UCSD-AML1 (cell line): ENCODE data around the gene WEE1.

ENCODE experiments used
- DNase-seq: peaks from one replicate; lab custom pipeline; 2025; ENCODE audit not compliant: unreplicated experiment; lab: John Stamatoyannopoulos, UW

Gene WEE1

DNA sequence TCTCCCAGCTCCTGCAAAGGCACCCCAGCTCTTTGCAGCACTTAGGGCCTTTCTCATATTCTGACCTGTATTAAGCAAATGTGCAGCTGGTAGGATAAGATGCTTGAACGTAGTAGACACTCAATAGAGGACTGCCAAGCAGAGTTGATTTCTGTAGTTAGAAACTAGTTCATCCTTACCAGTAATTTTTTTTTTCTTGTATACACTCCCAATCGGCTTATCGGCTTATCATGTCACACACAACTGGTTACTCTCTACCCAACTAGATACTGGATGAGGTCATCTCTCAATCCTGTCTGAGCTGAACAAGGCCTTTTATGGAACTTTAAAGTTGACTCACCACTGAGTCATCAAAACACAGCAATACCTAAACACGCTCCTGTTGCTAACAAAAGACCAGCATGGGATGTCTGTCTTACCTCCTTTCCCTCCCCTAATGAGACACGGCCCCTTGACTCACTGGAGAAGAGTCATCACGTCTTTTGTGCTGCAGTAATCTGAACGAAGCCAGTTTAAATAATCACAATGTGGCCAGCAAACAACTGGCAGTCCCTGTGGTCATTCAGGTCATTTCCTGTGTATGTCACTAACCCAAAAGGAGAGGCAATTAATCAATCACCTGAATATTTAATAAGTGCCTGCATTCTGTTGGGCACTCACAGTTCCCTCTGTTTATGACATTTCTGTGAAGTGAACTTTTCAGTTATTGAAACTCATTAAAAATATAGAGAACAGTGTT, 7.5 kb upstream of the WEE1 start:
- no peak for DNase-seq

DNA sequence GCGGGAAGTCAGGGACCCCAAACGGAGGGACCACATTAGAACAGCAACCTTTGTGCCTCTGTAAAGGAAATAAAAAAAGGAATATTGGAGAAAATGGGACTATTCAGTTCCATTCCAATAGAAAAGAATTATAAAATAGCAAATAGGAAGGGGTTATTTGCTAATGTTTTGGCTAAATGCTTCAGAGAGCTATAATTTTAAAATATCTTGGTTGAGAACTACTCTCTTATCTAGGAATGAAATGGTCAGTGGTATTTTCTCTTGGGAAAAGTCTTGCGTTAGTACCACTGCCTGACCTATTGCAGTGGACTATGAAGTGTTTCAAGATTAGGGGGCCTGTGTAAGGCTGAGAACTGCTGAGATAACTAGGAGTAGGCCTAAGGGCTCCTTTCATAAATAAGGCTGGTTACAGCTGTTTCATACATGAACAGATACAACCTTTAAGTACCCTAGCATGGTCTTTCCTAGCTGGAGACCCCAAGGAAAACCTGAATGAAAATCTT, 6.9 kb upstream of the WEE1 start:
- no peak for DNase-seq

DNA sequence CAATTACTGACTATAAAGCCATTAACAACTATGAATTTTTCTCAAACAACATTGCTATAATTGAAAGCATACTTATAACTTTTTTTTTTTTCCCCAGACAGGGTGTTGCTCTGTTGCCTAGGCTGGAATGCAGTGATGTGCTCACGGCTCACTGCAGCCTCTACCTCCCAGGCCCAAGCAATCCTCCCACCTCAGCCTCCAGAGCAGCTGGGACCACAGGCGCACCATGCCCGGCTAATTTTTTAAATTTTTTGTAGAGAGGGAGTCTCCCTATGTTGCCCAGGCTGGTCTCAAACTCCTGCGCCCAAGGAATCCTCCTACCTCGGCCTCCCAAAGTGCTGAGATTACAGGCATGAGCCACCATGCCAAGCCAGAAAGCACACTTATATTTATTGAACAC, 6.1 kb upstream of the WEE1 start:
- no peak for DNase-seq

DNA sequence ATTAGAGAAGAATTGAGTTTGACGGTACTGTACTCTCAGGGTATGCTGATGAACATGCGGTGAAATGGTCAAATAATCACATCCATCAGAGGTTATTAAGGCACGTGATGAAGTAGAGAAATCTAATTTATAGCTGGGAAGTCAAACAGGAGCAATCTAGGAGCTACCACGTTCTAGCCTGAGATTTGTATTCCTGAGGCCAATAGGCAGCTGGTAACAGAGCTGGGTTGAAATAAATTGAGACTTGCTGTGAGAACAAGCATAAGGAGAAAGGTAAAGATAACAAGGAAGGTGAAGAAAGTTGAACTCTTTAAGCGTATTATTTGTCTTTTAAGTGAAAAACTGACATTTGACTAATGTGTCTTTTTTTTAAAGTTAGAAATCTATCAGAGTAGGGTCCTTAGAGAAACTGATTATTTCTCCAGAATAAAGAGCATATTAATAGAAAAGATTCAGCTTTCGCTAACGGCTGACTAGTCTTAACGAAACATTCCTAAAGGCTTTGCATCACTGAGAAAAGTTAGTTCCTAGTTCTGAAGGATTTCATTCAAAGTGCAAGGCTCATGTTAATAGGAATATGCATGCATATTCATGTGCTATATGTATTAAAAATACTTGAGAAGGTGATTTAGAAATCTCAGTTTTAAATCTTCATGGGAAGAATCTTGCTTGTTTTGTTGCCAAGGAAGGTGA, 5.2 kb upstream of the WEE1 start:
- DNase-seq = no peak

DNA sequence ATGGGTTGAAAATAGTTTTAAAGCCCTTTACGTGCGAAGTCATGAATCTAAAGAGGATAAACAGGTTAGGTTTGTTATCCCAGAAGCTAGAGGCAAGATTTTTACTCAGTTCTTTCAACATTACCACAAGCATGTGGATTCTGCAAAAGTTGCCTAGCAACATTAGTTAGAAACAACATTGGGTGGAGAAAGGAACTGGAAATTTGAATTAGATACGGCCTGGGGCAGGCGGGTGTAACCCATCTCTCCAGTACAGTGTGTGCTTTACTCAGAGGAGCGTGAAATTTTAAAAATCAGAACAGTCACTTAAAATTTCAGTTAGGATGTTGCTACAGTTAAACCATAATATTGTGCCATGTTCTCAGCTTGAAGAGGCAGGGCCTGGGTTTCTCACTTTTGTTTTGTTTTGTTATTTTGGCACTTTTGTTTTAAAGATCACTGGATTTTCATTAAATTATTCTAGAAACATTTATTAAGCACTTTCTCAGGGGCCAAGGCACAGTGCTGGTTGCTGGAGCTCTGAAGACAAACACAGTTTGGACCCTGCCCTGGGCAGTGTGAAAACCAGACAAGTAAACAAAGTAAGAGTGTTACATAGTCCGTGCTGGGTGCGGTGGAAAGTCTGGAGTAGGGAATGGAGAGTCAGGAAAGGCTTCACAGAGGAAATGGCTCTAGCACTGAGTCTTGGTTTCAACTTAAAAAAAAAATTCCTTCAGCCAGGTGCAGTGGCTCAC, 4.4 kb upstream of the WEE1 start:
- DNase-seq = no peak

DNA sequence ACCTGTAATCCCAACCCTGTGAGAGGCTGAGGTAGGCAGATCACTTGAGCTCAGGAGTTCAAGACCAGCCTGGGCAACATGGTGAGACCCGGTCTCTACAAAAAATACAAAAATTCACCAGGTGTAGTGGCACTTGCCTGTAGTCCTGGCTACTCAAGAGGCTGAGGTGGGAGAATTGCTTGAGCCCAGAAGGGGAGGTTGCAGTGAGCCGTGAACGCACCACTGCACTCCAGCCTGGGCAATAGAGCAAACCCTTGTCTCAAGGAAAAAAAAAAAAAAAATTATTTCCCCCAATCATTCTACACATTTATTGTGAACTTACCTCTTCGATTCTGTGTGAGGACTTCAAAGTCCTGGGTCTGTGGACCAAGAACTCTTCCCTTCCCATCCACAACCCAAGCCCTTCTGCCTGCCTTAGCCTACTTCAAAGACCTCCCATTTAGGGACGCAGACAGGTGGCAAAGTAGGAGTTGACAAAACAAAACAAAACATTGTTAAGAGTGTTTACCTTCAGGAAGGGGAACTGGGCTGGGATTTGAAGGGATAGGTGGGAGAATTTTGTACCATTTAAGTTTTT, 3.8 kb upstream of the WEE1 start:
- DNase-seq = no peak

DNA sequence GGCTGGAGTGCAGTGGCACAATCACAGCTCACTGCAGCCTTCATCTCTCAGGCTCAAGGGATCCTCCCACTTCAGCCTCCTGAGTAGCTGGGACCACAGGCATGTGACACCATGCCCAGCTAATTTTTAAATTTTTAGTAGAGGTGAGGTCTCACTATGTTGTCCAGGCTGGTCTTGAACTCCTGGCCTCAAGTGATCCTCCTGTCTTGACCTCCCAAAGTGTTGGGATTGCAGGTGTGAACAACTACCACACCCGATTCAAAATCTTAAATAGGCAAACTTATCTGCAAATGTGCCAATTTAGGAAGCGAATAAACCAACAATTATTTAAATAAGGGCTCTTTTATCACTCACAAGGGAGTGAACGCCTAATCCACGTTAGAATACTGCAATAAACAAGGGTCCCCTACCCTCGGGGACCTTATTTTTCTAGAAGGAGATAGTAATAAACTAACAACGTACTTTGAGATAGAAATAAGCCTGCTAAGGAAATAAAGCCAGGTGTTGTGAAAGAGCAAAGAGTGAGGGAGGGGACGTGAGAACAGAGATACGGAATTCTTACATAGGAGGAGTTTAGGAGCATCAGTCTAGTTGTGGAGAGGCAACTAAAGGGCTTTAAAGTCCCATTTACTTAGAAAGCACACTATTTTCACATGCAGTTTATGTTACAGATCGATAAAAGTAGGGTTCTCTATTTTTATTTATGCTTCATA, 3.0 kb upstream of the WEE1 start:
- no peak for DNase-seq

DNA sequence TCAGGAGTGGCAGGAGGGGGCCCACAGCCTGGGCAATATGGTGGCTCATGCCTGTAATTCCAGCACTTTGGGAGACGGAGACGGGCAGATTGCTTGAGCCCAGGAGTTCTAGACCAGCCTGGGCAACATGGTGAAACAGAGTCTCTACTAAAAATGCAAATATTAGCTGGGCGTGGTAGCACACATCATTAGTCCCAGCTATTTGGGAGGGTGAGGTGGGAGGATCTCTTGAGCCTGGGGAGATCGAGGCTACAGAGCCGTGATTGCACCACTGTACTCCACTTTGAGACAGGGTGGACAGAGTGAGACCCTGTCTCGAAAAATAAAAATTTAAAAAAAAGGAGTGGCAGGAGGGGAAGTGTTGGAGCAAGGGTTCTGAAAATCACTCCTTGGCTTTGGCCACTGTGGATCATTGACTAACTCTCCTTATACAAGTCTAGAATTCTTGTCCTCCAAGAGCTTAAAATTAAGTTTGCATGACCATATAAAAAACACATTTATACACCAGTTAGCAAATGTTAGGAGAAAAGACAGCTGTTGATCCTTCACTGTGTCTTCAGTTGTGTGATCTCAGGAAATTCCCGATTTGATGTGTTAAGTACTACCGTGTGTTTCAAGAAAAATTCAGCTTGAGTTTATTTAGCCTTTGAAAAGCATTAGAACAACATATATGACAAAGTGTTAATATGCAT, 2.3 kb upstream of the WEE1 start:
- DNase-seq = no peak

DNA sequence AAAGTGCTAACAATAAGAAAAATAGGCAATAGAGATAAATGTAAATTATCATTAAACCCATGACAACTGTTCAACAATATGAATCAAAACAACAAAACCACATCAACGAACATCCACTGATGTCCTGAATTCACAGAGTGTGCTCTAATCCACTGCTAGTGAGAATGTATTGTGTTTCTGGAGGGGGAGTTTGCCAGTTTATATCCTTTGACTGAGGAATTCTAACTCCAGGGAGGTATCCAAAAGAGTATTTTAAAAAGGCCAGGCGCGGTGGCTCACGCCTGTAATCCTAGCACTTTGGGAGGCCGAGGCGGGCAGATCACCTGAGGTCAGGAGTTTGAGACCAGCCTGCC, 1.7 kb upstream of the WEE1 start:
- DNase-seq = no peak

DNA sequence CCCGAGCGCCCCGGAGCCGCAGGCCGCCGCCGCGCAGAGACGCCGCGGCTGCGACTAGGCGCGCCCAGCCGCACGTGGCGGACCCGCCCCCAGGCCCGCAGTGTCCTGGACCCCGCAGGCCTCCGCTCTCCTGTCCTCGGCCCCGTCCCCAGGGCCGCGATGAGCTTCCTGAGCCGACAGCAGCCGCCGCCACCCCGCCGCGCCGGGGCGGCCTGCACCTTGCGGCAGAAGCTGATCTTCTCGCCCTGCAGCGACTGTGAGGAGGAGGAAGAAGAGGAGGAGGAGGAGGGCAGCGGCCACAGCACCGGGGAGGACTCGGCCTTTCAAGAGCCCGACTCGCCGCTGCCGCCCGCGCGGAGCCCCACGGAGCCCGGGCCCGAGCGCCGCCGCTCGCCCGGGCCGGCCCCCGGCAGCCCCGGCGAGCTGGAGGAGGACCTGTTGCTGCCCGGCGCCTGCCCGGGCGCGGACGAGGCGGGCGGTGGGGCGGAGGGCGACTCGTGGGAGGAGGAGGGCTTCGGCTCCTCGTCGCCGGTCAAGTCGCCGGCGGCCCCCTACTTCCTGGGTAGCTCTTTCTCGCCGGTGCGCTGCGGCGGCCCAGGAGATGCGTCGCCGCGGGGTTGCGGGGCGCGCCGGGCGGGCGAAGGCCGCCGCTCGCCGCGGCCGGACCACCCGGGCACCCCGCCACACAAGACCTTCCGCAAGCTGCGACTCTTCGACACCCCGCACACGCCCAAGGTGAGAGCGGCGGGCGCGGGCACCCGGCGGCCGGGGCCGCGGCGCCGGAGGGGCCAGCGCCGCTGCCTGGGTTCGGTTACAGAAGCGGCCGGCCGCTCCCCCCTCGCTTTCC, 528 bp downstream of the WEE1 start:
- no peak for DNase-seq

DNA sequence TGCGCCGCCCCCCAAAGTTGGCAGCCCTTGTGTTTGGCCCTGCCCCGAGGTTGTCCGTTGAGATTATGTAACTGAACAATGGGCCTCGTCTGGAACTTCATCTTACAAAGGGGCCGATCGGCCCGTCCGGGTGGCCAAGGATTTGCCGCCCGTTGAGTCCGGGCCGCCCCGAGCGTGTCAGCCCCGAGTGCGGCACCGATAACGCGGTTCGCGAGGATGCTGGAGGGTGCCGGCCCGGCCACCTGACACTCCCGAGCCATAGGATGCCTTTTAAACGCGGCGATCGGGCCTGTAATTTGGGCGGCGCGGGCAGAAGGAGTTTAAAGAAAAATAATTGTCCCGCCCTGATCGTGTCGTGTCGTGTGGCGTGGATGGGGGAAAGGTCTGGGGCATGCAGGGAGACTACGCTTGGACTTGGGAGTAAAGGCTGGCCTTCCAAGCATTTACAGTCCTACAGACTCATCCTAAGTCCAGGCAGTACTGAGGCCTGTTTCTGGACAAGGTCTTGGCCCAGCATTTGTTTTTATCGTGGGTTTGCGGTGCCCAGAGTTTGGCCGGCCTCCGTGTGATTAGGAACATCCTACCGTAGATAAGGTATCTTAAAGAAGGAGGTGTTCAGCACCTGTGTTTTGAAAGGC, 1.3 kb downstream of the WEE1 start:
- peak; percentile 33 for DNase-seq

DNA sequence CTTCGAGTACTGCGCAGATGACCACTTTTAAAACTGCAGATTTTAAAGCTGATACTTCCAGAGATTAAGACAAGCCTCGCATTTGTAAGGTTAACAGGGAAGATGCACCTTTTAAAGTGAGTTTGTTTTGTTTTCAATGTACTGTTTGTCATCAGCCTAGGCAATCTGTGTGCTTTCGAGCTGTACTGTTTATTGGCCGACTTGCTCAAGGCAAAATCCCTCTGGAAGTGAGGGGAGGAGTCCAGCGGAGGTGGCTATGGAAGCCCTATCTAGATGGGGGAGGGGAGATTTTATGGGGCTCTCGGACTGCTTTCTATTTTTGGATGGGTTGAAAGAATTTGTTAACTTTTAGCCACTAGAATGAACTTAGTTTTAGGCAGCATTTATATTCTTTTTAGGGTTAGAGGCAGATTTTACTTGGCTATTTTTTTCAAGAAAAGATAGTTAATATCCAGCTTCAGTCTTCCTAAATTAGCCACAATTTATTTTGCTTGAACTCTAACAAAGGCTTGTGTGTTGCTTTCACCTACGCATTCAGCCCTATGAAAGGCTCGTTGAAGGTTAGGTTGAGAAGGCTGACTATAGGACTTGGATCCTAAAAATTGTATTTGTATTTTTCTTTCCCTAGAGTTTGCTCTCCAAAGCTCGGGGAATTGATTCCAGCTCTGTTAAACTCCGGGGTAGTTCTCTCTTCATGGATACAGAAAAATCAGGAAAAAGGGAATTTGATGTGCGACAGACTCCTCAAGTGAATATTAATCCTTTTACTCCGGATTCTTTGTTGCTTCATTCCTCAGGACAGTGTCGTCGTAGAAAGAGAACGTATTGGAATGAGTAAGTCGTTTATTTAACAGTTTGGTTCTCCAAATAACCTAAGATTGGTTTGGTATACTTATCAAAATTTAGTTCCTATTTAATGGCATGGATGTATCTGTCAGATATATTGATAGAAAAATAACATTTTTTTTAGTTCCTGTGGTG, 2.1 kb downstream of the WEE1 start:
- DNase-seq = peak; percentile 17

DNA sequence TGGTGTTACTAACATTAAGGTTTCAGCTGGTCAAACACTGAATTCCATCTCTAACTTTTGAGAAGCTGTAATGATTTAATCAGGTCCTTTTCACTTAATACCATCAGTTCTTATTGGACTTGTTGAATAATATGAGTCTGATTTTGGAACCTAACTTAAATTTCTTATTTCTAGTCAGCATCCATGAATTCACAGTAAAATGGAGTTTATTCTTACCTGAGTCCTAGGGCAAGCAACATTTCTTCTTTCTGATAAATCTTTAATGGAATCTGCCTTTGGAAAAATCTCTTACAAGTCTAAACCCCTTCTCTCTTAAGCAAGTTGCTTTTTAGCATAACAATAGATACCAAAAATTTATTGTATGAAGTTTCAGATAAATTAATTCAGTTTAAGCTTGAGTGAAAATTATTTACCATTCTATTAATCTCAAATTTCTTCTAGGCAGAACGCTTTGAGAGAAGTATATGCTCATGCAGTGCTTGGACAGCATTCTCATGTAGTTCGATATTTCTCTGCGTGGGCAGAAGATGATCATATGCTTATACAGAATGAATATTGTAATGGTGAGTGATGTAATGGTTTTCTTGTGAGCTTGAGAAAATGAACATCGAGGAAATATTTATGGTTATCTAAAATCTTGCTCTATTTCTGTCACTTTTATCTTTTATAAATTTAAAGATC, 3.4 kb downstream of the WEE1 start:
- no peak for DNase-seq

DNA sequence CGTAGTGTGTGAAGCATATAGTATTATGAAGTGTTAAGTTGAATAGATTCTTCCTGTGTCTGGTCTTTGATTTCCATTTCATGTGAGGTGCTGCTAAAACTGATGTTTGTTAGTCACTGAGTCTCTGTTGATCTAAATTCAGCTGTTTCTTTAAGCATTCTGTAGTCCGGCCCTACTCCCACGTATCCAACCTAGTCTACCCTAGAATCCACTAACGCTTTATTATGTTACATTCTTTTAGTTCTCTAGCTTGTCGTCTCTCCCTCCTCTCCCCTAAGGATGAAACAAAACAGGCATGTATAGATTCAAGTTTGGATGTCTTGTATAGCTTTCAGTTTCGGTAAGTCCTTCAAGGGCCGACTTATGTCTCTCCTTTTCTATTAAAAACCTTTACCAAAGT, 4.1 kb downstream of the WEE1 start:
- DNase-seq = no peak

DNA sequence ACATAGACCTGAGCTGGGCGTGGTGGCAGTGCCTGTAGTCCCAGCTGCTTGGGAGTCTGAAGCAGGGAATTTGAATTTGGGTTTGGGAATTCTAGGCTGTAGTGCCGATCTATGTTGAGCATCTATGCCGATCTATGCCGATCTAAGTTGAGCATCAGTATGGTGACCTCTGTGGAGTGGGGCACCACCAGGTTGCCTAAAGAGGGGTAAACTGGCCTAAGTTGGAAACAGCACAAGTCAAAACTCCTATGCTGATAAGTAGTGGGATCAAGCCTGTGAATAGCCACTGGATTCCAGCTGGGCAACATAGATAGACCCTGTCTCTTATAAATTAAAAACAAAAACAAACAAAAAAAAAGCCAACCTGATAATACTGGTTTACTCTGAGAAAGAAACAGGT, 7.4 kb downstream of the WEE1 start:
- DNase-seq = no peak

DNA sequence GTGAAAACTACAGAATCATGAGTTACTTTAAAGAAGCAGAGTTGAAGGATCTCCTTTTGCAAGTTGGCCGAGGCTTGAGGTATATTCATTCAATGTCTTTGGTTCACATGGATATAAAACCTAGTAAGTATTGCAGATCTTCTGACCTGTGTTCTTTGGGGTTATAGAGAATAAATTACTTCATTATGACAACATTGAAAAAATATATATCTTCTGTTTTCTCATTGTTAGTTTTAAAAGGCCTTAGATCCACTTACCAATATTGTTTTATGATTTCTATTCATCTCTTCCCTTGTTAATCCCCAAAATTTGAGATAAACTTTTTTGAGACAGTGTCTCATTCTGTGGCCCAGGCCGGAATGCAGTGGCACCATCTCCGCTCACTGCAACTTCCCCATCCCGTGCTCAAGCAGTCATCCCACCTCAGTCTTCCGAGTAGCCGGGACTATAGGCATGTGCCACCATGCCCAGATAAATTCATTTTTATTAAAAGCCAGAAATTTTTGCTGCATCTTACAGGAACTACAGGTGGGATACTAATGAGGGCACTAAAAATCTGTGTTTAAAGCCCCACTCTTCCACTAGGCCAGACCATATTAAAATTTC, 8.2 kb downstream of the WEE1 start:
- no peak for DNase-seq

DNA sequence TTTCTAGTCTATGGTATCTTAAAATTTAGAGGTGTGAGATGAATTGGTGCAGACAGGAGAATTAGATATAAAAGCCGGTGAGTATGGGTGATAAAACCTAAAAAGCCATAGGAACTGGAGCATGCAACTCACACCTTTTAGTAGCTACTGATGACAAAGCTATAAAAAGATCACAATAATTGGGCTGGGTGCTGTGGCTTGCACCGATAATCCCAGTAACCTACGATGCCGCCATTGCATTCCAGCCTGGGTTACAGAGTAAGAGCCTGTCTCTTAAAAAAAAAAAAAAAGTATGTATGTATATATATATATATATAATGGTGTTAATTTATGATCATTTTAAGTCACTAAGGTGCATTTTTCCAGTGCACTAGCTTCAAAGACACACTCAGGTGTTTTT, 17.2 kb downstream of the WEE1 start:
- DNase-seq = no peak
